Aortic smooth muscle cell (primary cell): ENCODE data around the gene WDR6. TPM values are rescaled to one million over a fixed set of nuclear protein-coding genes. Genes with fewer than 3 reads are reported as not detected.

ENCODE experiments used
- total RNA-seq: library from RNA; depleted of rRNA; stranded (reverse); fragments of >200 nt; gene quantifications from 2 replicates; pipeline ENCODE4 v1.2.3, GENCODE V29; 2014

The WDR6 gene, protein sequence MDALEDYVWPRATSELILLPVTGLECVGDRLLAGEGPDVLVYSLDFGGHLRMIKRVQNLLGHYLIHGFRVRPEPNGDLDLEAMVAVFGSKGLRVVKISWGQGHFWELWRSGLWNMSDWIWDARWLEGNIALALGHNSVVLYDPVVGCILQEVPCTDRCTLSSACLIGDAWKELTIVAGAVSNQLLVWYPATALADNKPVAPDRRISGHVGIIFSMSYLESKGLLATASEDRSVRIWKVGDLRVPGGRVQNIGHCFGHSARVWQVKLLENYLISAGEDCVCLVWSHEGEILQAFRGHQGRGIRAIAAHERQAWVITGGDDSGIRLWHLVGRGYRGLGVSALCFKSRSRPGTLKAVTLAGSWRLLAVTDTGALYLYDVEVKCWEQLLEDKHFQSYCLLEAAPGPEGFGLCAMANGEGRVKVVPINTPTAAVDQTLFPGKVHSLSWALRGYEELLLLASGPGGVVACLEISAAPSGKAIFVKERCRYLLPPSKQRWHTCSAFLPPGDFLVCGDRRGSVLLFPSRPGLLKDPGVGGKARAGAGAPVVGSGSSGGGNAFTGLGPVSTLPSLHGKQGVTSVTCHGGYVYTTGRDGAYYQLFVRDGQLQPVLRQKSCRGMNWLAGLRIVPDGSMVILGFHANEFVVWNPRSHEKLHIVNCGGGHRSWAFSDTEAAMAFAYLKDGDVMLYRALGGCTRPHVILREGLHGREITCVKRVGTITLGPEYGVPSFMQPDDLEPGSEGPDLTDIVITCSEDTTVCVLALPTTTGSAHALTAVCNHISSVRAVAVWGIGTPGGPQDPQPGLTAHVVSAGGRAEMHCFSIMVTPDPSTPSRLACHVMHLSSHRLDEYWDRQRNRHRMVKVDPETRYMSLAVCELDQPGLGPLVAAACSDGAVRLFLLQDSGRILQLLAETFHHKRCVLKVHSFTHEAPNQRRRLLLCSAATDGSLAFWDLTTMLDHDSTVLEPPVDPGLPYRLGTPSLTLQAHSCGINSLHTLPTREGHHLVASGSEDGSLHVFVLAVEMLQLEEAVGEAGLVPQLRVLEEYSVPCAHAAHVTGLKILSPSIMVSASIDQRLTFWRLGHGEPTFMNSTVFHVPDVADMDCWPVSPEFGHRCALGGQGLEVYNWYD
- 46.5 and 55.2 TPM in 2 replicates for total RNA-seq

DNA sequence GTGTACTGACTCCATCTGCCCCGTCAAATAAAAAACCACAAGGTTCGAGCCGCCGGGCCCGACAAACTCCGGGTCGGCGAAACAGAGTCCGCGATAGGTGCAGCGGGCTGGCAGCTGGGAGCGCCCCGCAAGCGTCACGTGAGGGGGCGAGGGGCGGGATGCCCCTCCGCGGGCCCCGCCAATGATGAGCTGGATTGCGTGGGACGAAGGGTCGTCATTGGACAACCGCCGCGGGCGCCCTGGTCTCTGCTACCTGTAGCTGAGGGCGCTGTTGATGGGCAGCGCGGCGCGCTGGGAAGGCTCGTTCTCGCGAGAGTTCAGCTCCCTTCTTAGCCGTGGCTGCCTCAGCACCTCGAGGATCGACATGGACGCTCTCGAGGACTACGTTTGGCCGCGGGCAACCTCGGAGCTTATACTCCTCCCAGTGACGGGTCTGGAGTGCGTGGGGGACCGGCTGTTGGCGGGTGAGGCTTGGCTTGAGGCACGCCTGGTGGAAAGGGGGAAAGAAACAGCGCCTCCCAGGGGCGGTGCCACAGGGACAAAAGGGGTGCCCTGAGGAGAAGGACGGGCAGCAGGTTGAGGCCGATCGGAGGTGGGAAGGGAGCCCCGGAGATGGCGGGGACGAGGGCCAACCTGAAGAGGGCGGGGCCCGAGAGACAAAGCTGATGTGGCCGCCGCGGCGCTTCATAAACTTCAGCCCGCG, at the start of gene WDR6:
Gene WDR6 (plus strand): TSS at position 324 of the 703 bp plus-strand sequence. CDS start 41 bp downstream, at position 365.

GRCh38 chr3:48989796-48990635, 17.2 kb upstream of the WDR6 start, which contains the start of gene P4HTM:
Gene P4HTM (plus strand): TSS chr3:48990241. CDS start chr3:48990257, 16 bp downstream.

DNA sequence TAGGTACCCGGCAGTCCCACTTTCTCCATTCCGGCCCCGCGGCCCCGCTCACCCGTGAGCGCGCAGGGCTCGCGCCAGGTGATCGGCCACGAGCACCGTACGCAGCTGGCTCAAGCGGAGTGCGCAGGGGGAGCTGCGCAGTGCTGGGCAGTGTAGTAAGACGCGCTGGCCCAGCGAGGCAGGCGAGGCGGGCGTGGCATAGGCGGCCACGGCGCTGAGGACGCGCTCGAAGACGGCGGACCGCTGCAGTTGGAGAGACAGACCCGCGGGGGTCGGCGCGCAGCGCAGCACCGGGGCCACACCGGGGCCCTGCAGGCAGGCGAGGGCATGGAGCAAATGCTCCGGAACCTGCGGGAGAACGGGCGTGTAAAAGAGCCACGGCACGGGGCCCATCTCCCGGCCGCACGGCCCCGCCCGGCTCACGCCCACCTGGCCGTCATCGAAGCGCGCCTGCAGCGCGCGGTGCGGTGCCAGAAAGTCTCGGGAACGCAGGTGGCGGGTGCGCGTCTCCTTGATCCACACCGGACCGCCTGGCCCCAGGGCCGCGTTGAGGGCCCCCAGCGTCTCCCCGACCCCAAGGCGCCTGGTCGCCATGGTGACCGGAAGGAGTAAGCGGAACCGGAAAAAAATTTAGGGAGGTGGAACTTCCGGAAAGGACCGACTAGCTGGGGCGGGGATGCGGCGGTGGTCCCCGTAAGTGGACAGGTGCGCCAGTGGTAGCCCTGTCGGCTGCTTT, 10.9 kb downstream of the WDR6 start, which contains the start of gene DALRD3:
Gene DALRD3 (minus strand): TSS at position 610 of the 736 bp plus-strand sequence. CDS start 16 bp downstream, at position 594.

DNA sequence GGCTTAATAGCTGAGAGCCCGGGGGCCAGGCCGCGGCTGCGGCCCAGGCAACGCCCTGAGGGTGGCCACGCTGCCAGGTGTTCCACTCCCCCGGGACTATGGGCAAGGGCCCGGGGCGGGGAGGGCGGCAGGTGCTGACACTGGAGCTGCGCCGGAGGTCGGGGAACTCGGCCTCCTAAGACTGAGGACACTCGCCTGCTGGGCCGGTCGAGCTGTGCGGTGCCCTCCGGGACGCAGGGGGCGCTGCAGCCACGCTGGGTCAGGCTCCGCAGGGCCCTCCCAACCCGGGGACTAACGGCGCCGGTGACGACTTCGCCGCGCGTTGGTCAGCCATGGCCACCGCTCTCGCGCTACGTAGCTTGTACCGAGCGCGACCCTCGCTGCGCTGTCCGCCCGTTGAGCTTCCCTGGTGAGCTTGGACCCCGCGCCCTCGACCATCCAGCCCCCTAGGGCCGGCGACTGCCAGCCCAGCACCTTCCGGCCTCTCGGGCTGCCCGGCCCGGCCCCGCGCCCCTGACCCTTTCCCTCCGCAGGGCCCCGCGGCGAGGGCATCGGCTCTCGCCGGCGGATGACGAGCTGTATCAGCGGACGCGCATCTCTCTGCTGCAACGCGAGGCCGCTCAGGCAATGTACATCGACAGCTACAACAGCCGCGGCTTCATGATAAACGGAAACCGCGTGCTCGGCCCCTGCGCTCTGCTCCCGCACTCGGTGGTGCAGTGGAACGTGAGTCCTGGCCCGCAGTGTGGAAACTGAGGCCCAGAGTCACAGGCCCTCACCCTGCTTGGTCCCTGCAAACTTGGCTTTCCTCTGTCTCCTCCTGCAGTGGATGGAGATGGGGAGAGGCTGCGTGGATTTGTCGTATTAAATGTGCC, 14.9 kb downstream of the WDR6 start, which contains the start of gene NDUFAF3:
Gene NDUFAF3 (plus strand): TSS at position 309 of the 875 bp plus-strand sequence. CDS start 24 bp downstream, at position 333.

DNA sequence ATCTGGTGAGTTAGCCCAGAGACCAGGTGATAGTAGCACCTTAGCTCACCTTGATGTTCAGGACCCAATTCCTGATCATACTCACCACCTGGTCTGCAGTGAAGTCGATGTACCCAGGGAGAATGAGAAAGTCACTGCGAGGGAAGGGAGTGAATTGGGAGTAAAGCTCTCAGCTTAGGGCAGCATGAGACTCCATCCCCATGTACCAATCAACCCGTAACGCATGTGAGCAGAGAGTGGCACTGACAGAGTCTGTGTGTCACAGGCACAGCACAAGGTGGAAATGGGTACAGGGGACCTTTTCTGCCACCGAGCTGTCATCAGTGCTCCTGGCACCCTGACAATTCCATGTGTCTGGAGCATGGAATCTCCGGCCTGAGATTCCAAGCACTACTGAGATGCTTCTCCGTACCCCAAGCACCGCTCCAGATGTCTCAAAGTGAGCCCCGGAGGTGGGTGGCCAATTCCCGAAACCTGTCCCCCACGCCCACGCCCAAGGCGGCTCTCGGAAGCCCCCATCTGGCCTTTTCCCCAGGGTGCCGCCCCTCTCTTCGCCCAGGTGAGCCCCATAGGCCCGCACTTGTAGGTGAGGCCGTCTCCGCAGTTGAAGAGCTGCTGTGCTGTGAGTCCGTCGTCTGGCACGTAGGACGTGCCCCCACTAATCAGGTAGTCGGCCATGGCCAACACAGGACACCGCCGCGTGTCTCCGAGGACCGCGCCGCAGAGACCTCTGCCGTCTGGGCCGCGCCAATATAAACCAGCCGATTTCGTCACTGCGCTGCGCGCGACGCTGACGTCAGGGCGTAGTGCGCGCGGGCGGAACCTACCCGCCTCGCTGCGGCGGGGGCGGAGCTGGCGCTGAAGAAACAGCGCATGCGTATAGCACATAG, 21.7 kb downstream of the WDR6 start, which contains the start of gene IMPDH2:
Gene IMPDH2 (minus strand): TSS at position 726 of the 890 bp plus-strand sequence. CDS start 48 bp downstream, at position 678.

Other genes with a start within 250 kb of the WDR6 start
- 25.8 and 30.6 TPM in 2 replicates for gene PRKAR2A, start 159.5 kb upstream of the WDR6 start, total RNA-seq
- 31.6 and 34.6 TPM in 2 replicates for gene SLC25A20, start 108.5 kb upstream of the WDR6 start, total RNA-seq
- 74.6 and 77.7 TPM in 2 replicates for gene ARIH2, start 88.5 kb upstream of the WDR6 start, total RNA-seq
- 39.0 and 50.3 TPM in 2 replicates for gene P4HTM, start 17.1 kb upstream of the WDR6 start, total RNA-seq
- gene DALRD3, start 11.2 kb downstream of the WDR6 start, total RNA-seq: 52.5 and 55.8 TPM in 2 replicates
- gene NDUFAF3, start 14.7 kb downstream of the WDR6 start, total RNA-seq: 94.3 and 111 TPM in 2 replicates
- 270 and 337 TPM in 2 replicates for gene IMPDH2, start 22.0 kb downstream of the WDR6 start, total RNA-seq
- gene QRICH1, start 86.7 kb downstream of the WDR6 start, total RNA-seq: 51.3 and 59.6 TPM in 2 replicates
- gene QARS1, start 97.4 kb downstream of the WDR6 start, total RNA-seq: 187 and 230 TPM in 2 replicates
- gene USP19, start 113.4 kb downstream of the WDR6 start, total RNA-seq: 37.3 and 40.2 TPM in 2 replicates
- 648 and 801 TPM in 2 replicates for gene LAMB2, start 125.7 kb downstream of the WDR6 start, total RNA-seq
- gene CCDC71, start 158.9 kb downstream of the WDR6 start, total RNA-seq: 16.3 and 17.0 TPM in 2 replicates
- gene KLHDC8B, start 164.2 kb downstream of the WDR6 start, total RNA-seq: 28.8 and 32.0 TPM in 2 replicates